Right lobe of liver (tissue), 6 donors: ENCODE data around the gene CHRNA5. TPM values are rescaled to one million over a fixed set of nuclear protein-coding genes. Genes with fewer than 3 reads are reported as not detected.
"Not testable (repeated sequence)": the region's sequence is repeated elsewhere in the genome, so short reads cannot be mapped to it uniquely, and the experiment has no call there.

Experiments used
- ATAC-seq, 4 donors: fragments of 200-7000 bp; cut with Tn5 transposase; one replicate each; pipeline ENCODE4 v1.9.1; 2020; ENCODE audit warnings: mild to moderate bottlenecking in 4 of 4, moderate library complexity in 4 of 4
- DNase-seq, 3 donors: peaks; one replicate each; pipeline ENCODE4 v3.0.0-alpha.2; 2020
- H3K27ac ChIP-seq, 3 donors: fragments of 200-600 bp; one replicate each; pipeline ENCODE4 v1.8.0; 2022
- H3K27me3 ChIP-seq, 2 donors: fragments of 200-600 bp; one replicate each; pipeline ENCODE4 v1.8.0; 2022
- H3K36me3 ChIP-seq, 4 donors: fragments of 200-600 bp; sonication (generic) in 1 of 4; one replicate each; pipeline versions ENCODE4 v1.5.1 to v1.8.0; 2017 to 2022; ENCODE audit warnings: control low read depth in 1 of 4
- H3K4me1 ChIP-seq, 4 donors: fragments of 200-600 bp; sonication (generic) in 1 of 4; one replicate each; pipeline versions ENCODE4 v1.5.1 to v1.8.0; 2017 to 2022; ENCODE audit warnings: control low read depth in 1 of 4
- H3K4me3 ChIP-seq, 3 donors: fragments of 200-600 bp; one replicate each; pipeline ENCODE4 v1.8.0; 2022
- H3K9me3 ChIP-seq, 4 donors: fragments of 200-600 bp; sonication (generic) in 1 of 4; one replicate each; pipeline versions ENCODE4 v1.5.1 to v1.8.0; 2017 to 2022; ENCODE audit warnings: control low read depth in 1 of 4
- POLR2A ChIP-seq: fragments of 450-650 bp; IDR thresholded peaks from one replicate; pipeline ENCODE4 v1.6.1; 2017; ENCODE audit warnings: antibody characterized with exemption, mild to moderate bottlenecking
- WGBS: methylation state at CpG from one replicate; pipeline ENCODE4 v1.1.6; 2018; ENCODE audit warnings: low coverage, low lambda C conversion rate; ENCODE audit not compliant: insufficient coverage; ENCODE audit errors: missing lambda C conversion rate; 5-methylcytosine and 5-hydroxymethylcytosine counted together
- intact Hi-C, 2 donors: fragments of 100-400 bp; cut with DNase I; formaldehyde crosslinking; loops; one replicate each; pipeline versions ENCODE4 v1.11.2 to v1.14.1; 2022
- long read RNA-seq: library from polyadenylated mRNA; unstranded; transcript quantifications from one replicate; pipeline ENCODE4 v2.0.0, GENCODE V29; 2019
- total RNA-seq, 6 experiments: library from RNA; depleted of rRNA in 2 of 6; stranded (reverse); fragments of >200 nt in 2 of 6; fragmentation: NEBNext Ultra II Directional in 3 of 6; extraction: Animal tissue kit (Norgen Biotek cat#: 25700) in 3 of 6; gene quantifications; one replicate each; pipeline versions ENCODE4 v1.1.0 to v1.2.4, GENCODE V29; 2016 to 2023
- TF ChIP-seq, protein P1 (sequence below), 4 donors: fragments of 200-600 bp in 3 of 4; fragments of 450-650 bp in 1 of 4; IDR thresholded peaks; one replicate each; pipeline versions ENCODE4 v1.5.1 to v1.8.0; 2016 to 2022; ENCODE audit warnings: antibody characterized with exemption in 4 of 4, mild to moderate bottlenecking in 2 of 4
- donor health status: DM: no; HTN: yes; CAD: no.
- donor health status: DM: no; HTN: no; CAD: no.
- donor health status: DM: no; HTN: no; CAD: no.
- donor health status: DM: no; HTN: yes; CAD: no.
- donor health status: DM: no; HTN: yes; CAD: no.

The CHRNA5 gene
- total RNA-seq, result under 1 TPM in 5 of 6 experiments, not detected in 1; 0.19 to 0.56 (median 0.38) TPM
- long read RNA-seq, result 0 reads

DNA sequence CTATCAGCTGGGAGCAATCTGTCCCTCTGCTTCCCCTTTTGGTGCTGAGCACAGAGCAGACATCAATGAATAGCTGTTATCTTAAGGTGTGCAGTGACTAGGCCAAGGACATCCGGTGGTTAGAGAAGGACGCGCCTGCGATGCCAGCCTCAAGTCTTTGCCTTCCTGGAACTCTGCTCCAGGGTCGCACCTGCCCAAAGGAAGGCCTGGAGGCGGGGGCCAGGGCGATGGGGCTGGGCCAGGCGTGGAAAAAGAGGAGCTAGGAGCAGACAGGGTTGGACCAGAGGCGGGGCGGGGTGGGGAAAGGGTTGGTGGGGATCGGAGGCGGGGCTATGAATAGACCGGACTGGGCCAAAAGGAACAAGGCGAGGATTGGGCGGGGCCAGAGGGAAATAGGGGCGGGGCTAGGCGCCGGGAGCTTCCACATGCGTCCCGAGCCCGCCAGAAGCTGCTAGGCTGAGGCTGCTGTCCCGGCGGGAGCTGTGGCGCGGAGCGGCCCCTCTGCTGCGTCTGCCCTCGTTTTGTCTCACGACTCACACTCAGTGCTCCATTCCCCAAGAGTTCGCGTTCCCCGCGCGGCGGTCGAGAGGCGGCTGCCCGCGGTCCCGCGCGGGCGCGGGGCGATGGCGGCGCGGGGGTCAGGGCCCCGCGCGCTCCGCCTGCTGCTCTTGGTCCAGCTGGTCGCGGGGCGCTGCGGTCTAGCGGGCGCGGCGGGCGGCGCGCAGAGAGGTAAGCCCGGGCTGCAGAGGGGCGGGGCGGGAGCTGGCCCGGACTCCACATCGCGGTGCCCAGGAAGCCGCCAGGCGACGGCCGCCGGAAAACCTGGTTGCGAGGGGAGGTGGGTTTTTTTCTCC, at the start of gene CHRNA5:
Gene CHRNA5, plus strand, starts transcription at position 424 of the 854 bp plus-strand sequence. Its CDS starts 200 bp downstream, at position 624.
- ATAC-seq, result peak; percentile 91 to 99 (median 97)
- Histone ChIP-seq H3K27ac (no peak within 1 kb of the TSS), H3K4me3 (peak within 1 kb of the TSS; percentile 43 to 66 (median 45)), H3K4me1 (peaks cover 0 to 5% (median 0%) of the 10 kb centered on the region in 4 donors), H3K36me3 (no peaks in the 10 kb centered on the region), H3K9me3 (no peaks in the 10 kb centered on the region), H3K27me3 (no peaks in the 10 kb centered on the region)
- intact Hi-C loops, result no loop called here
- WGBS, result 3% methylated on average over 16 of the region's 75 CpGs
- TF ChIP-seq POLR2A, result no peak
- TF ChIP-seq, protein P1, sequence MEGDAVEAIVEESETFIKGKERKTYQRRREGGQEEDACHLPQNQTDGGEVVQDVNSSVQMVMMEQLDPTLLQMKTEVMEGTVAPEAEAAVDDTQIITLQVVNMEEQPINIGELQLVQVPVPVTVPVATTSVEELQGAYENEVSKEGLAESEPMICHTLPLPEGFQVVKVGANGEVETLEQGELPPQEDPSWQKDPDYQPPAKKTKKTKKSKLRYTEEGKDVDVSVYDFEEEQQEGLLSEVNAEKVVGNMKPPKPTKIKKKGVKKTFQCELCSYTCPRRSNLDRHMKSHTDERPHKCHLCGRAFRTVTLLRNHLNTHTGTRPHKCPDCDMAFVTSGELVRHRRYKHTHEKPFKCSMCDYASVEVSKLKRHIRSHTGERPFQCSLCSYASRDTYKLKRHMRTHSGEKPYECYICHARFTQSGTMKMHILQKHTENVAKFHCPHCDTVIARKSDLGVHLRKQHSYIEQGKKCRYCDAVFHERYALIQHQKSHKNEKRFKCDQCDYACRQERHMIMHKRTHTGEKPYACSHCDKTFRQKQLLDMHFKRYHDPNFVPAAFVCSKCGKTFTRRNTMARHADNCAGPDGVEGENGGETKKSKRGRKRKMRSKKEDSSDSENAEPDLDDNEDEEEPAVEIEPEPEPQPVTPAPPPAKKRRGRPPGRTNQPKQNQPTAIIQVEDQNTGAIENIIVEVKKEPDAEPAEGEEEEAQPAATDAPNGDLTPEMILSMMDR (IDR thresholded peaks at IDR 0.05), result no peak
- peak; percentile 63 to 83 (median 79) for DNase-seq

DNA sequence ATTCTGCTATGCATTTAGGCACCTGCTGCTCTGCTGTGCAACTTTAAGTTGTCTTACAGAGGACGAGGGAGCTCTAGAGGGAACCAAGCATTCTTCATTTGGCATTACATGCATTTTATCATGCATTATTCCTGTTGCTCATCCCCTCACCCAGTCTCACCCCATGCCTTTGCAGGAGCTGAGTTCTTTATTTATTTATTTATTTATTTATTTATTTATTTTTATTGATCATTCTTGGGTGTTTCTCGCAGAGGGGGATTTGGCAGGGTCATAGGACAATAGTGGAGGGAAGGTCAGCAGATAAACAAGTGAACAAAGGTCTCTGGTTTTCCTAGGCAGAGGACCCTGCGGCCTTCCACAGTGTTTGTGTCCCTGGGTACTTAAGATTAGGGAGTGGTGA, 45.3 kb upstream of the CHRNA5 start:
- H3K27me3 ChIP-seq, DNase-seq, H3K4me3 ChIP-seq, H3K9me3 ChIP-seq, intact Hi-C loops, ATAC-seq, H3K36me3 ChIP-seq, H3K27ac ChIP-seq, H3K4me1 ChIP-seq: not testable (repeated sequence)
- WGBS, result 74% methylated on average over 2 of the region's 3 CpGs

DNA sequence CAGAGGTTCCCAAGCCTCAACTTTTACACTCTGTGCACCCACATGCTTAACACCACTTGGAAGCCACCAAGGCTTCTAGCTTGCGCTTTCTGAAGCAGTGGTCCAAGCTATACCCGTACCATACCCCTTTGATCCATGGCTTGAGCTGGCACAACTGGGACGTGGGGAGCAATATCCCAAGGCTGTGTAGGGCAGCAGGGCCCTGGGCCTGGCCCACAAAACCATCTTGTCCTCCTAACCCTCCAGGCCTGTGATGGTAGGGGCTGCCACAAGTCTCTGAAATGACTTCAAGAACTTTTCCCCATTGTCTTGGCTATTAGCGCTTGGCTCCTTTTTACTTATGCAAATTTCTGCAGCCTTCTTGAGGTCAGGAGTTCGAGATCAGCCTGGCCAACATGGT, 41.1 kb upstream of the CHRNA5 start:
- ATAC-seq (no peak), DNase-seq (no peak)
- intact Hi-C loops, result no loop called here
- Histone ChIP-seq H3K4me3 (no peak overlapping the region), H3K4me1 (no peaks in the 10 kb centered on the region), H3K27me3 (no peaks in the 10 kb centered on the region), H3K27ac (no peak overlapping the region), H3K36me3 (no peaks in the 10 kb centered on the region), H3K9me3 (no peaks in the 10 kb centered on the region)
- WGBS, result 88% methylated on average over 3 of the region's 5 CpGs
- TF ChIP-seq, protein P1 (IDR thresholded peaks at IDR 0.05), result no peak
- TF ChIP-seq POLR2A, result no peak

DNA sequence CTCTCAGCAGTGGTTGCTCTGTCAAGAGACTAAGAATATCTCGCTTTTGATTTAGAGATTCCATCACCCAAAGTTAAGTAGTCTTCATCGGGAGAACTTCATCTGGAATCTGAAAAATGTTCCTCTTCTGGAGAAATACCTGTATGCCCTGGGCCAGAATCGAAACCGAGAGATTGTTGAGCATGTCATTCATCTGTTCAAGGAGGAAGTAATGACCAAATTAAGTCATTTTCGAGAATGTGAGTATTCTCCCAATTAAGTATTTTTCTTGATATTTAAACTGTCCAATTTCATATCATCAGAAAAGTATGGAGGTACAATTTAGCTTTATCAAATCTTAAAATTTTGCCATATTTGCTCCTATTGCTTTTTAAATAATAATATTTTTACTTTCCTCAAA, 38.0 kb upstream of the CHRNA5 start:
- H3K27ac ChIP-seq, result no peak overlapping the region
- no peaks in the 10 kb centered on the region for H3K4me1 ChIP-seq
- no peaks in the 10 kb centered on the region for H3K9me3 ChIP-seq
- ATAC-seq (no peak), DNase-seq (no peak)
- intact Hi-C loops, result no loop called here
- no peak overlapping the region for H3K4me3 ChIP-seq
- no peaks in the 10 kb centered on the region for H3K36me3 ChIP-seq
- TF ChIP-seq, protein P1 (IDR thresholded peaks at IDR 0.05), result no peak
- no peak for TF ChIP-seq POLR2A
- no peaks in the 10 kb centered on the region for H3K27me3 ChIP-seq
- WGBS, result 89% methylated on average over 5 of the region's 5 CpGs

DNA sequence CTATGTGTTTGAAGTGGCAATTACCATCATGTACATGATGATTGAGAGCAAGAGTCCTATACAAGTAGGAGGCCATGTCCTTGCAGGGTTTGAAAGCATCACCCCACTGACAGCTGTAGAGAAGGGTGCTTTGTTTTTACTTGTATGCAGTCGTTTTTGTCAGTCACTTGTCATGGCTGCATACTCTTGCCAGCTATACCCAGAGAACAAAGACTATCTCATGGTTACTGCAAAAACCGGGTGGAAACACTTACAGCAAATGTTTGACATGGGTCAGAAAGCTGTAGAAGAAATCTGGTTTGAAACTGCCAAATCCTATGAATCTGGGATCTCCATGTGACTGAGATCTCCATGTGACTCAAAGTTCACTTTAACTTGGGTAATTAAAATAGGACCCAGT, 32.0 kb upstream of the CHRNA5 start:
- Histone ChIP-seq H3K9me3 (no peaks in the 10 kb centered on the region), H3K4me3 (no peak overlapping the region), H3K4me1 (no peaks in the 10 kb centered on the region), H3K27ac (no peak overlapping the region), H3K27me3 (no peaks in the 10 kb centered on the region), H3K36me3 (no peaks in the 10 kb centered on the region)
- intact Hi-C loops, result no loop called here
- no peak for ATAC-seq
- TF ChIP-seq, protein P1 (IDR thresholded peaks at IDR 0.05), result no peak
- no peak for TF ChIP-seq POLR2A
- WGBS, result 42% methylated on average over 2 of the region's 2 CpGs
- DNase-seq, result no peak
